ENCODE results near the gene BBOX1.
"Not testable (repeated sequence)": the region's sequence is repeated elsewhere in the genome, so short reads cannot be mapped to it uniquely, and the experiment has no call there.

BBOX1 gene

DNA sequence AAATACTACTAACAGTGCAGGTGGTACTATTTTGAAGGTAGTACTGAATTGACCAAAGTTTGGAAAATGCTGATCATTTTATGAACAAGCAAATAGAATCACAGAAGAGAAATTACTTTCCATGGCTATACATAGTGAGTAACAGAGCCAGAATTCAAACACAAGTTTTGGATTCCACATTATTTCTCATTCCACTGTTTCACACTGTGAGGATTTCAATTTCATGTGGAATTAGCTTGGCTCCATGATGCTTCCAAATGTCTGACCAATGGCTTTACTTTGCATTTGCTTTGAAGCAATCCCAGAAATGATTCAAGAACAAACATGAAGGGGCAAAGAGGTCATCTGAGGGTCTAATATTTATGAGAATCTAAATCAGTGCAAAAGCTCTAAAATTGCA lies 98.1 kb downstream of the BBOX1 start:
- DNase-seq, result no peak

DNA sequence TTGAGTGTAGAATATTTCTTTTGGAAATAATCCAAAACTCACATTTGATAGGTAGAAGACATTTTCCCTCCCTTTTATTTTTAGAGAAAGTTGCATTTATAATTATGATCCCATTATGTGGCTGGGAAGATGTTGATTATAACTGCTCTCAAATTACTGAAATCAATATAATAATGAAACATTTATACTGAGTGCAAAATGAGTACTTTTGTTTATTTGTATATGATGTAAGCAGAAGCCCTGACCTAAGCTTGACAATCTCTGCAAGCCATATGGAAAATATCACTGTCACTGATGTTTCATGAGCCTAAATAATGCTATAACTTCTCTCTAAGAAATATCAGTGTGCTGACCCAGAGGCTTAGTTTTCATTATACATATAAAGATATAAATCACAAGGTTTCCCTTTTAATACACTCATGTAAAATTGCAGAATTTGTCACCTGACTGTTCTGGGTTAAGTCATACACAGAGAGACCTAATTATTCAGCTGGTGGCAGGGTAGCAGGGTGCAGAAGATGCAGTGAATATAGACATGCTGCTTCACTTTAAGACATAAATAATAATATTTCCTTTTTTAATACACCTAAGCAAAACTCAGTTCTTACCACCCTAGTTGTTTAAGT lies 99.2 kb downstream of the BBOX1 start:
- DNase-seq, result no peak

DNA sequence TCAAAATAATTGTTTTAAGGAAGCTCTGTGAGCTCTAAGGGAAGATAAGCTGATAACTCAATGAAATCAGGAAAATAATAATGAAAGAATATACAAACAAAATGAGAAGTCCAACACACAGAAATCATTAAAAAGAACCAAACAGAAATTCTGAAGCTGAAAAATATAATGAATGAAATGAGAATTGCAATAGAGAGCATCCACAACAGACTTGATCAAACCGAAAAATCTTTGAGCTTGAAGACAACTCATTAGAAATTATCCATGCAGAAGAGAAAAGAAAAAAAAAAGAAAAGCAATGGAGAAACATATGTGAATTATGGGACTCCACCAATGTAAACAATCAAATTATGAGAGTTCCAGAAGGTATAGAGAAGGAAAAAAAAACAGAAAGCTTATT lies 101.0 kb downstream of the BBOX1 start:
- no peak for DNase-seq

DNA sequence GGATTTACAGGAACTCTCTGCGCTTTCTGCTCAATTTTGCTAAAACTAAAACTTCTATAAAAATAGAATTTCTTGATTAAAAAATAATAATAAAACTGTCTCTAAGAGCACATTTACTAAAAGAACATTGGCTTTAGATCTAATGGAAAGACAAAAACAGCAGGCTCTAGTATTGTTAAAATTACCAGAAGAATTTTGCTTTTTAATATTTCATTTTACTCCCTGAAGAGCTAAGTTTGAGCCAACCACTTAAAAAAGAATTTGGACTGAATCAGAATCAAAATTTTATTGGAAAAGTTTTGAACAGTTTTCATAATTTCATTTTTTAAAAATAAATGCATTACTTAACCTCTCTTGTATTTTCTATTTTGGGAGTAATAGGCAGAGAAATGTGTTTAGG lies 107.3 kb downstream of the BBOX1 start:
- no peak for DNase-seq

DNA sequence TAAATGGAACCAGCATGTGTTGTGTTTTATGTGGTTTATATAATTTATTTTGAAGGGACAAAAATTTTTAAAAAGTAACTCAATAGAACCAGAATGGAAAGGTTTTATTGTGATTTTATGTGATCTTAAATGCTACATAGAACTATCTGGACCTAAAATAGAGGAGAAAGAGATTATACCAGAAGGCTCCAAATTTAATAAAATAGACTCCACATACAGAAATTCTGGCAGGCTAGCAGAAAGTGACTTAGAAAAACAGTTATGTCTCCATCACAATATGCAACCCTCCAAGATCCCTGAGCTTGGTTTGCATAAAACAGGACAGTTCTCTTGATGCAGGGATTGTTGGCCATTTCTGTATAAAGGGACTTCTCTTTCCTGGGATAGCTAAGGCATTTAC lies 107.9 kb downstream of the BBOX1 start:
- DNase-seq, result no peak

DNA sequence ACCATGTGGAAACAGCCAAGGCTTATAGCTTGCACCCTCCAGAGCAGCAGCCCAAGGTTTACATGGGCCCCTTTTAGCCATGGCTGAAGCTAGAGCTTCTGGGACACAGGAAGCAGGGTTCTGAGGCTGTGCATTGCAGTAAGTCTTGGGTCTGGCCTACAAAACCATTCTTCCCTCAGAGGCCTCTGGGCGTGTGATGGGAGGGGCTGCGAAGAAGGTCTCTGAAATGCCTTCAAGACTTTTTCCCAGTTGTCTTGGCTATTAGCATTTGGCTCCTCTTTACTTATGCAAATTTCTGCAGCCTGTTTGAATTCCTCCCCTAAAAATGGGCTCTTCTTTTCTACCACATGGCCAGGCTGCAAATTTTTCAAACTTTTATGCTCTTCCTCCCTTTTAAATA lies 109.5 kb downstream of the BBOX1 start:
- DNase-seq, result no peak

DNA sequence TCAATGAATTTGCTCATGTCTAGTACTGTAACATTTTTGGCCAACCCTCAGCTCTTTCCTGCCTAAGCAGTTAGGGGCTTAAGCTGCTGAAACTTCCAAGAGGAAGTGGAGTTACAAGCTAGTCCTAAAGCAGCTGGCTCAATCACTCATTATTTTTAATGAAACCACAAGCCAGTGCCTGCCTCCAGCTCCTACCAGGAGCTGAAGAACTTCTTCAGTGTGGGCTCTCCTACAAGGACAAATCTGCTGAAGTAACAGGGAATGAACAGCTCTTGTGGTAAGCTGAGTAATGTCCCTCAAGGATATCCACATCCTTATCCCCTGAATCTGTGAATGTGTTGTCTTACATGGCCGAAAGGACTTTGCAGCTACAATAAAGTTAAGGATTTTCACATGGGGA lies 112.5 kb downstream of the BBOX1 start:
- no peak for DNase-seq

DNA sequence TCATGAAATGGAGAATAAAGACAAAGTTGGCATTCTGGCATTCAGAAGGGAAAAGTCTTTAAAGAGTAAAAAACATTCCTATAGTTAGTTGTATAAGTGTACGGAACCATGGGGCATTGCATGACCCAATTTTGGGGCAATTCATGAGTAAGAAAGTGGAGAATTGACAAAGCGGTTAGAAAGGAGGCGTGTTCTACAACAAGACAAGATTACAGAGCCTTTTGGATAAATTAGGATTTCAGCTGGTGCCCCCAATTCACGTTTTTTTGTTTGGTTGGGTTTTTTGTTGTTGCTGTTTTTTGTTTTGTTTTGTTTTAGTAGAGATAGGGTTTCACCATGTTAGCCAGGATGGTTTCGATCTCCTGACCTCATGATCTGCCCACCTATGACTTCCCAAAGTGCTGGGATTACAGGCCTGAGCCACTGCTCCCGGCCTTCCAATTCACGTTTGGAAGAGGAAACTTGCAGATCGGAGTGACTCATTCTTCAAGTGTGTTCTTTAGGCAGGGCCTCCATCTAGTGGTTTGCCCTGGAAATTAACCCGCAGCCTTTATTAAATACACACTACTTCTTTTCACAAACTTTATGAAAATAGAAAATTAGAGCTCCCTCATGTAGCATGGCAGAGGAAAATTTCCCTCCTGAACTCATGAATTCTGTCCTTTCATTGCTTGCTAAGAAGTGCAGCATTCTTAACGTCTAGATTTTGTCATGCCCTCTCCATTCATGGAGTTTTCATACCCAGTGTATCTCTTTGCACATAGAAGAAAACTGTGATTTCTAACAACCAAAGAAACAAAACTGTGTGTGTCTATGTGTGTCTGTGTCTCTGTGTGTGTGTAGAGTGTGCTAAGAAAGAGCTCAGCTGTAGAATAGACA lies 118.1 kb downstream of the BBOX1 start:
- DNase-seq, result no peak

DNA sequence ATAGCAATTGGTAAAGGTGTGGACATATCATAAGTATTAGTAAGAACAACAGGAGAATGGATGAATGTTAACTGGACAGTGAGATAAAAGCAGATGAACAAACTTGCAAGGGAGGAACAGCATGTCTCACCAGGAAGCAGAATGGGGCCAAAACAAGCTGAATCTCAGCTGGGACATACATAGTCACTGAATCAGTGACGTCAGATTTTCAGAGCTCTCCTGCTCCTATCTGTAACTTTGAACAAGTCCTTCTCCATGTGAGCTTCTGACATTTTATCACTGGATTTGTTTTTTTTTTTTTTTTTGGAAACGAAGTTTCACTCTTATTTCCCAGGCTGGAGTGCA lies 118.7 kb downstream of the BBOX1 start:
- no peak for DNase-seq

DNA sequence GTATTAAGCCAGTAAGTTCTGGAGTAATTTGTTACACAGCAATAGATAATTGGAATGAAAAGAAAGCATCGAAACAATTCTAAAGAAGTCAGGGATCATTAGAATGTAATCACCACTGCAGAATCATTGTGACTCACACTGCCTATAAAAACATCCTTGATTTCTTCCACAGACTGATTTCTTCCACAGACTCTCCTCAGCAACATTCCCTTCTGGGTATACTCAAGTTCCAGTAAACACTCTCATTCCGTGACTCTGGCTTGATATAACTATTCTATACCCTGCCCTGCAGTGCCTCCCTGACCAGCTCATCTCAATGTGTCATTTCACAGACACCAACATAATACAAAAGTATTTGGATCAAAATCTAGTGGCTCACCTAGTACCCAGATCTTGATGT lies 120.5 kb downstream of the BBOX1 start:
- no peak for DNase-seq

DNA sequence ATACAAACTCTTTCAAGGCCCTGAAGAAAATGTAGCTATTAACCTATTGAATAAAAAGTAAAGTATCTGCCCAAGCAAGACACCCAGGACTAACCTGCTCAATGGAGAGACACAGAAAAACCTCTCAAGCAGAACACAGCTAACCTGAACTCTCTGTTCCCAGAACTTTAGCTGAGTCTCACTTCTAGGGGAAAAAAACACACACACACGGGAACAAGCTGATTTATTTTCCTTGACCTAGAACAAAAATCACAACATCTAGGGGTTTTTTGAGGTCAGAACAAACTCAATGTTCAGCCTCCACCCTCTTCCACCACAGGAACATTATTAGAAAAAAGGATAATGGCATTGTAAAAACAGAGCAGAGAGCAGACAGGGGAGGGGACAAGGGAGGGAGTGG lies 121.6 kb downstream of the BBOX1 start:
- DNase-seq, result no peak

DNA sequence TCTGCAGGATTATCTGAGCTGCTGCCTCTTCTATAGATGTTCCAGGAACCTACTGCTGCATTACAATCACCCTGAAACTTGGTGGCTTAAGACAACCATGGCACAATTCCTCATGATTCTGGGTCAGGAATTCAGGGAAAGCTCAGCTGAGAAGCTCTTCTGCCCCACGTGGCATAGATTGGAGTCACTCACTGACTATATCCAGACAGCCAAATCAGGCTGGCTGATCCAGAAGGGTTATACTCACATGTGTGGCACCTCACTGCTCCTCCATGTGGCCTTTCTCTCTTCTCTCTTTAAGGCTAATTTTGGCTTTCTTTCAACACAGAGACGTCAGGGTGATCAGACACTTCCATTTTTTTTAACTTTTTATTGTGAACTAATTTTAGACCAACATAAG lies 125.5 kb downstream of the BBOX1 start:
- DNase-seq, result no peak

DNA sequence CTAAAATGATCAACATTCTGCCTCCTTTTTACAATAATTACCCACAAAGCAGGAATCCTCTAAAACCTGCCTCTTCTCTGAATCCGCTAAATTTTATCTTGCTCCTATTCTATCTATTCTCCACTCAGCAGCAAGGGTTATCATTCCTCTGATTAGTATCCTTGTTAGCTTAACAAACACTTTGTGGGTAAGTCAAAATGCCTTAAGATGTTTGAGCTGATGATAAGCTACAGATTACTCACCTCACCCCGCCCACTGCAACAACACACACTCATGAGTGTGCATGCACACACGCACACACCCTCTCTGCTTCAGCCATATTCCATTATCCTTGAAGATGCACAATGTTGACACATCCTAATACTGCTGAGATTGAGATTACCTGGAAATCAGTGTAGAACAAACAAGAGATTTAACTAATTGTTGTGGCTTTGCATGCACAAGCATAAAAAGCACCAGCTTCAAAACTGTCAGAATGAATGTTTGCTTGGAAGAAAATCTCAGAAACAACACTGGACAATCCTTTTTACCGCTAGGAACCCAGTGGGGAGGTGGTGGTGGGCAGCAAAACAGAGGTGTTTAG lies 130.9 kb downstream of the BBOX1 start:
- no peak for DNase-seq

DNA sequence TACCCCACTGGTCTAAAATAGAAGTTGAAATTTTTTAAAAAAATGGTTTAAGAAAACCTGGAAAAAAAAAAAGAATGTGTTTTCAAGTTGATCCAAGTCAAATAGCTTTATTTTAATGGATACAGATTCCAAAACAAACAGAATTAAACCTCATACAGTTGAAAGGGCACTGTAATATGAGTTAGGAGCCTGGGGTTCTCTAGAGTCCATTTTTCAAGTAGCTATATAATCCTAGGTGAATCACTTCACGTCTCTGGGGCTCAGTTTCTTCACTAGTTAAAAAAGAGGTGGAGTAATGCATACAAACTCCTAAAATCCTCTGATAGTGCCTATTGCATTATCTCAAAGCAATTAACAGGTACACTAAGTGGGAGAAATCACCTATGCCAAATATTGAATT lies 132.9 kb downstream of the BBOX1 start:
- no peak for DNase-seq

DNA sequence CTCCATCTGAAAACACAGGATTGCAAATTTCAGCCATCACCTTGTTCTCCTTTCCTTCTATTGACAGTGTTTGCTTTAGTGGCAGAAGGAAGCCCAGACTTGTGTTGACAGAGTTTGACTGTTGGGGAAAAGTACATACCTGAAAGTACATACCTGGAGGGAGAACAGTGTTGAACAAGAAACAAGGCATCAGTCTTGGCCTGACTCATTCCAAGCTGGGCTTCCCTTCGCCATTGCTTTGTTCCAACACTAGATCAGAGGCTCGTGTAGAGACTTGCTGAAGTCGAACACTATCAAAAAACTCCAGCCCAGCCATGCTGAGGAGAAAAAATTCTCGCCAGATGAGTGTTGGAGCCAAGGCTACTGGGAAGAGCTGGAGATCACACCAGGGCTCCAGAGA lies 133.4 kb downstream of the BBOX1 start:
- DNase-seq, result no peak

DNA sequence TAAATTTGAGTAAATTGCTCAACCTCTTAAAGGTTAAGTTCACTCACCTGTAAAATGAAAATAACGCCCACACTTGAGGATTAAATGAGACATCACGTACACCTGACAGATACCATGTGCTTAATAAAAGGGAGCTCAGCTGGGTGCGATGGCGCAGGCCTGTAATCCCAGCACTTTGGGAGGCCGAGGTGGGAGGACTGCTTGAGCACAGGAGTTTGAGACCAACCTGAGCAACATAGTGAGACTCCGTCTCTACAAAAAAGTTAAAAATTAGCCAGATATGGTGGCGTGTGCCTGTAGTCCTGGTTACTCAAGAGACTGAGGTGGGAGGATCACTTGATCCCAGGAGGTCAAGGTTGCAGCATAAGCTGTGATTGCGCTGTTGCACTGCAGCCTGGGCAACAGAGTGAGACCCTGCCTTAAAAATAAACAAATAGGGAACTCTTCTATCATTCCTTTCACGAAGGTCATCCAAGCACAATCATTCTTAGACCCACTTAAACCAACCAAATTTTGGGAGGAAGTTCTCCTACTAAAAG lies 134.1 kb downstream of the BBOX1 start:
- DNase-seq, result no peak

DNA sequence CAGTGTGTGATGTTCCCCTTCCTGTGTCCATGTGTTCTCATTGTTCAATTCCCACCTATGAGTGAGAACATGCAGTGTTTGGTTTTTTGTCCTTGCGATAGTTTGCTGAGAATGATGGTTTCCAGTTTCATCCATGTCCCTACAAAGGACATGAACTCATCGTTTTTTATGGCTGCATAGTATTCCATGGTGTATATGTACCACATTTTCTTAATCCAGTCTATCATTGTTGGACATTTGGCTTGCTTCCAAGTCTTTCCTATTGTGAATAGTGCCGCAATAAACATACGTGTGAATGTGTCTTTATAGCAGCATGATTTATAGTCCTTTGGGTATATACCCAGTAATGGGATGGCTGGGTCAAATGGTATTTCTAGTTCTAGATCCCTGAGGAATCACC lies 134.9 kb downstream of the BBOX1 start:
- DNase-seq, result not testable (repeated sequence)

Measured in activated CD4-positive, alpha-beta T cell treated with anti-CD3 and anti-CD28 coated beads for 1 hour (primary cell).